Heart right ventricle (tissue), 16 donors: ENCODE data around the gene TMIGD2. TPM values are rescaled to one million over a fixed set of nuclear protein-coding genes. Genes with fewer than 3 reads are reported as not detected.

Experiments used
- ATAC-seq, 8 donors: fragments of 200-7000 bp; cut with Tn5 transposase; one replicate each; pipeline ENCODE4 v1.9.1; 2020; ENCODE audit warnings: mild to moderate bottlenecking in 8 of 8, moderate library complexity in 8 of 8, moderate number of reproducible peaks in 1 of 8
- DNase-seq, 2 donors: peaks; one replicate each; pipeline ENCODE4 v3.0.0-alpha.2; 2020
- H3K27ac ChIP-seq, 10 donors: fragments of 200-600 bp; sonication (generic) in 2 of 10; one replicate each; pipeline versions ENCODE4 v1.5.0 to v1.8.0; 2020 to 2022; ENCODE audit warnings: mild to moderate bottlenecking in 3 of 10
- H3K27me3 ChIP-seq, 7 donors: fragments of 200-600 bp; one replicate each; pipeline ENCODE4 v1.8.0; 2021 to 2022; ENCODE audit warnings: mild to moderate bottlenecking in 2 of 7
- H3K36me3 ChIP-seq, 9 donors: fragments of 200-600 bp; sonication (generic) in 1 of 9; one replicate each; pipeline versions ENCODE4 v1.5.0 to v1.8.0; 2020 to 2022; ENCODE audit warnings: mild to moderate bottlenecking in 2 of 9
- H3K4me1 ChIP-seq, 9 donors: fragments of 200-600 bp; sonication (generic) in 1 of 9; one replicate each; pipeline versions ENCODE4 v1.5.0 to v1.8.0; 2020 to 2022; ENCODE audit warnings: mild to moderate bottlenecking in 4 of 9
- H3K4me3 ChIP-seq, 10 donors: fragments of 200-600 bp; sonication (generic) in 2 of 10; one replicate each; pipeline versions ENCODE4 v1.5.0 to v1.8.0; 2020 to 2022; ENCODE audit warnings: mild to moderate bottlenecking in 7 of 10, moderate library complexity in 2 of 10
- H3K9me3 ChIP-seq, 11 donors: fragments of 200-600 bp in 10 of 11; sonication (generic) in 2 of 11; one replicate each; pipeline versions ENCODE4 v1.5.0 to v1.8.0; 2013 to 2022; ENCODE audit warnings: mild to moderate bottlenecking in 2 of 11, control low read depth in 1 of 11, moderate library complexity in 1 of 11
- WGBS, 2 donors: extraction: QIAGEN DNeasy Blood & Tissue Kit; methylation state at CpG; one replicate each; pipeline ENCODE4 v1.1.7; 2013; ENCODE audit warnings: inconsistent platforms in 1 of 2; 5-methylcytosine and 5-hydroxymethylcytosine counted together
- intact Hi-C, 10 donors: fragments of 100-400 bp; cut with DNase I; formaldehyde crosslinking; loops; one replicate each; pipeline versions ENCODE4 v1.11.1 to v1.14.2; 2022
- polyA plus RNA-seq, 2 donors: library from polyadenylated mRNA; stranded (reverse); fragments of 200-250 nt; gene quantifications; one replicate each; pipeline ENCODE4 v1.2.3, GENCODE V29; 2013
- total RNA-seq, 10 donors: library from RNA; stranded (reverse); fragmentation: NEBNext Ultra II Directional in 3 of 10; extraction: Animal tissue kit (Norgen Biotek cat#: 25700) in 3 of 10; gene quantifications; one replicate each; pipeline versions ENCODE4 v1.2.1 to v1.2.4, GENCODE V29; 2021 to 2023
- TF ChIP-seq, protein P1 (sequence below), 9 donors: fragments of 200-600 bp; sonication (generic) in 2 of 9; IDR thresholded peaks; one replicate each; pipeline versions ENCODE4 v1.5.0 to v1.8.0; 2021 to 2022; ENCODE audit warnings: antibody characterized with exemption in 9 of 9, mild to moderate bottlenecking in 5 of 9, moderate library complexity in 1 of 9
- donor health status: Arrhythmogenic right ventricular cardiomyopathy.
- donor health status: ischemic (EF 13 %, LVEDD 7.1; RV severe dilation, severe dysfunction).
- donor health status: healthy with polysubstance abuse.
- donor health status: DM: no; HTN: yes; CAD: no.
- donor health status: DM: no; HTN: no; CAD: no.
- donor health status: ischemic (EF 25% LVEDD 6.9; RV normal size, moderate dysfunction).
- donor health status: ischemic (EF 25% LVEDD 5.7; RV mildly dilated, moderate dysfunction).
- donor health status: healthy.
- donor health status: DM: yes; HTN: yes; CAD: no.
- donor health status: Ischemic cardiomyopathy.
- donor health status: ischemic (EF 35%, LVEDD 5.7; RV mildly dilated, moderate dysfunction).
- donor health status: nonischemic (EF 11% LVEDD 7.7; RV severe dilation, severe dysfunction).
- donor health status: DM: yes; HTN: yes; CAD: no.
- donor health status: PGD.
- donor health status: ischemic (EF 29% LVEDD 5.4; RV normal size, mild dysfunction).
- donor health status: nonischemic (EF 23%, LVEDD 6.1; RV moderate dilation, normal function).

TMIGD2 gene
- total and polyA plus RNA-seq, 12 donors: 0.07 to 0.35 TPM; not detected in 10

DNA sequence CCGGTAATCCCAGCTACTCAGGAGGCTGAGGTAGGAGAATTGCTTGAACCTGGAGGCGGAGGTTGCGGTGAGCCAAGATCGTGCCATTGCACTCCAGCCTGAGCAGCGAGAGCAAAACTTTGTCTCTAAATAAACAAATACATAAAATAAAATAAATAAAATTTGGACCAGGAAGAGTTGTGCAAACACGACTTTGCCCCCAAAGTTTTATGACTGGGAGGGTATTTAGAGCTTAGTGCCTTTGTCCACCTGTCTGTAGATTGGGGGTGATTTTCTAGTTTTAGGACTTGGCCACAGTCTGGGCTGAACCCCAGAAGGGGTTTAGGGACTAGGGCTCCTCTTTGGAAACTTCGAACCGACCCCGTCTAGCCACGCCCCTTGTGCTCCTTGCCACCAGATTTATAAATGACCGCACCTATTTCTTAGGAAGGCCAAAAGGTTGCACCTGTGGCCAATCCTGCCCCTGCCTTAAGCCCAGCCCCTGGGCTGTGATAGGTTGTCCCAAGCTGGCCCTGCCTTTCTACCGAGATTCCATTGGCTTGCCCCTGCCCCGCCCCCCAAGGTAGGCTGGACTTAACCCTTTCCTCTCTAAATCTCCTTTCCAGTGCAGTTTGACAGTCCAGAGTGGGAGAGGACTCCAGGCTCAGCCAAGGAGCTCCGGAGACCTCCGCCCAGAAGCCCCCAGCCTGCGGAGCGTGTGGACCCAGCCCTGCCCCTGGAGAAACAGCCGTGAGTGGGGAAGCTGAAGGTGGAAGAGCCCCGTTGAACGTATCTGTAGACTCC, 17.8 kb downstream of the TMIGD2 start:
- no peak overlapping the region for H3K27ac ChIP-seq
- WGBS, 2 donors: 53 to 54% methylated on average over 20 of the region's 20 CpGs
- intact Hi-C loops: no loop called here
- peaks cover 17 to 61% (median 52%) of the 10 kb centered on the region in 7 donors for H3K27me3 ChIP-seq
- DNase-seq (no peak), ATAC-seq (peak in 1 of 8 donors; percentile 37)
- peaks cover 0 to 8% (median 8%) of the 10 kb centered on the region in 9 donors for H3K4me1 ChIP-seq
- H3K36me3 ChIP-seq: no peaks in the 10 kb centered on the region
- no peak overlapping the region for H3K4me3 ChIP-seq
- H3K9me3 ChIP-seq: no peaks in the 10 kb centered on the region
- TF ChIP-seq, protein P1, sequence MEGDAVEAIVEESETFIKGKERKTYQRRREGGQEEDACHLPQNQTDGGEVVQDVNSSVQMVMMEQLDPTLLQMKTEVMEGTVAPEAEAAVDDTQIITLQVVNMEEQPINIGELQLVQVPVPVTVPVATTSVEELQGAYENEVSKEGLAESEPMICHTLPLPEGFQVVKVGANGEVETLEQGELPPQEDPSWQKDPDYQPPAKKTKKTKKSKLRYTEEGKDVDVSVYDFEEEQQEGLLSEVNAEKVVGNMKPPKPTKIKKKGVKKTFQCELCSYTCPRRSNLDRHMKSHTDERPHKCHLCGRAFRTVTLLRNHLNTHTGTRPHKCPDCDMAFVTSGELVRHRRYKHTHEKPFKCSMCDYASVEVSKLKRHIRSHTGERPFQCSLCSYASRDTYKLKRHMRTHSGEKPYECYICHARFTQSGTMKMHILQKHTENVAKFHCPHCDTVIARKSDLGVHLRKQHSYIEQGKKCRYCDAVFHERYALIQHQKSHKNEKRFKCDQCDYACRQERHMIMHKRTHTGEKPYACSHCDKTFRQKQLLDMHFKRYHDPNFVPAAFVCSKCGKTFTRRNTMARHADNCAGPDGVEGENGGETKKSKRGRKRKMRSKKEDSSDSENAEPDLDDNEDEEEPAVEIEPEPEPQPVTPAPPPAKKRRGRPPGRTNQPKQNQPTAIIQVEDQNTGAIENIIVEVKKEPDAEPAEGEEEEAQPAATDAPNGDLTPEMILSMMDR (IDR thresholded peaks at IDR 0.05): no peak

DNA sequence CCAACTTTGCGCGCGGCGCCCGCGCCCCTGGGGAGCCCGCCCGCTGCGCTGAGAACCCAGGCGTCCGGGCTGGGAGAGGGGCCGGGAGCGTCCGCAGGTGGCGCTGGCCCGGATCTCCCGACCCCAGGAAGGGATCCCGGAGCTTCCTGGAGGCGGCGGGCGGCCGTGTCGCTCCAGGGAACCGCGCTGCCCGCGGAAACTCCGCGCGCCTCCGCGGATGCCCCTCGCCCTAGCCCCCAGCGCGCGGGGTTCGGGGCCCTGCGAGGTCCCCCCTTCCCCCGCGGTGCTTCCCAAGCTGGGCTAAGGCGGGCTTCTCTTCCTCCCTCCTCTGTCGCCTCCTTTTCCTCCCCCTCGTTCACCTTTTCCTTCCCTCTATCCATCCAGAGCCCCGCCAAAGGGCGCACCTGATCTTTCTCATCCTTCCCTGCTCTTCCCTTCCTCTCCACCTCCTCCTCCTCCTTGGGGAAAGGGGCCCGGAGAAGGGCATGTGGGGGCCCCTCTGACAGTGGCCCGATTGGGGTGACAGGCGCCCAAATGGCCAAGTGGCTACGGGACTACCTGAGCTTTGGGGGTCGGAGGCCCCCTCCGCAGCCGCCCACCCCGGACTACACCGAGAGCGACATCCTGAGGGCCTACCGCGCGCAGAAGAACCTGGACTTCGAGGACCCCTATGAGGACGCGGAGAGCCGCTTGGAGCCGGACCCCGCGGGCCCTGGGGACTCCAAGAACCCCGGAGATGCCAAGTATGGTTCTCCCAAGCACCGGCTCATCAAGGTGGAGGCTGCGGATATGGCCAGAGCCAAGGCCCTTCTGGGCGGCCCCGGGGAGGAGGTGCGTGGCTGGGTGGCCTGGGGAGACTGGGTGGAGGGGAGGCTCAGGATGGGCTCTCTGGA, 22.4 kb downstream of the TMIGD2 start:
- ATAC-seq: no peak
- no peak for DNase-seq
- peak overlapping the region in 9 of 10 donors; percentile 22 to 51 (median 44) for H3K4me3 ChIP-seq
- WGBS, 2 donors: 2 to 3% methylated on average over 68 to 71 of the region's 71 CpGs
- peaks cover 0 to 18% (median 13%) of the 10 kb centered on the region in 9 donors for H3K4me1 ChIP-seq
- peaks cover 19 to 71% (median 60%) of the 10 kb centered on the region in 7 donors for H3K27me3 ChIP-seq
- intact Hi-C loops: loop anchor here in 3 of 10 donors (10.0 kb wide), 3 partner anchors 45 to 245 kb away; no protein-coding TSS in a partner anchor
- H3K9me3 ChIP-seq: no peaks in the 10 kb centered on the region
- no peak overlapping the region for H3K27ac ChIP-seq
- no peaks in the 10 kb centered on the region for H3K36me3 ChIP-seq
- TF ChIP-seq, protein P1 (IDR thresholded peaks at IDR 0.05): no peak

DNA sequence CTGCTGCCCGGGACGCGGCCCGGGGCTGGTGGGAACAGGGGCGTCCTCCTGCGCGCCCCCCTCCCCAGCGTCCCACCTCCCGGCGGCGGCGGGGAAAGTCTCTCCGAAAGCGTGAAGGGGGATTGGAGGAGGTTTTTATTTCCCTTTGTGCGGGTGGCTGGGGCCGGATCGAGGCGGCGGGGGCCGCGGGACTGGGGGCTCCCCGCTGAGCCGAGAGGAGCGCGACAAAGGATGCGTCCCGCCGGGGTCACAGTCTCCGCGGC, 23.0 kb downstream of the TMIGD2 start:
- no peaks in the 10 kb centered on the region for H3K36me3 ChIP-seq
- H3K4me1 ChIP-seq: peaks cover 0 to 18% (median 13%) of the 10 kb centered on the region in 9 donors
- ATAC-seq (peak in 1 of 8 donors; percentile 58), DNase-seq (no peak)
- H3K27ac ChIP-seq: no peak overlapping the region
- WGBS, 2 donors: 1% methylated on average over 27 to 30 of the region's 30 CpGs
- TF ChIP-seq, protein P1 (IDR thresholded peaks at IDR 0.05): no peak
- H3K9me3 ChIP-seq: no peaks in the 10 kb centered on the region
- peaks cover 19 to 65% (median 54%) of the 10 kb centered on the region in 7 donors for H3K27me3 ChIP-seq
- intact Hi-C loops: loop anchor here in 3 of 10 donors (10.0 kb wide), 3 partner anchors 46 to 246 kb away; no protein-coding TSS in a partner anchor
- peak overlapping the region in 9 of 10 donors; percentile 22 to 51 (median 44) for H3K4me3 ChIP-seq
